HepG2 (cell line): ENCODE measurements around the gene TREML4. TPM values are rescaled to one million over a fixed set of nuclear protein-coding genes. Genes with fewer than 3 reads are reported as not detected.

Experiments
- GATAD2A ChIP-seq: IDR thresholded peaks from 2 replicates; pipeline ENCODE4 v1.6.1; 2016
- GFI1 ChIP-seq: sonication (generic); formaldehyde crosslinking; IDR thresholded peaks from 2 replicates; pipeline ENCODE4 v1.5.0; 2020; ENCODE audit warnings: missing genetic modification reagents, mild to moderate bottlenecking, borderline replicate concordance
- JDP2 ChIP-seq: sonication (generic); formaldehyde crosslinking; IDR thresholded peaks from 2 replicates; pipeline ENCODE4 v1.8.1; 2022; ENCODE audit warnings: missing genetic modification reagents, borderline replicate concordance
- JUN ChIP-seq: sonication (generic); formaldehyde crosslinking; IDR thresholded peaks from 2 replicates; pipeline ENCODE4 v1.4.0; 2020; ENCODE audit warnings: mild to moderate bottlenecking, missing genetic modification reagents
- MTA1 ChIP-seq: sonication (generic); formaldehyde crosslinking; IDR thresholded peaks from 2 replicates; pipeline ENCODE4 v1.4.0; 2020; ENCODE audit warnings: missing genetic modification reagents, mild to moderate bottlenecking, borderline replicate concordance
- NFIB ChIP-seq: sonication (generic); formaldehyde crosslinking; IDR thresholded peaks from 2 replicates; pipeline ENCODE4 v1.9.0; 2021; ENCODE audit warnings: missing genetic modification reagents, mild to moderate bottlenecking, borderline replicate concordance
- RAD21 ChIP-seq: fragments of 450-650 bp; formaldehyde crosslinking; IDR thresholded peaks from 2 replicates; pipeline ENCODE4 v1.5.0; 2020; ENCODE audit warnings: mild to moderate bottlenecking
- SAFB2 ChIP-seq: sonication (generic); formaldehyde crosslinking; IDR thresholded peaks from 2 replicates; pipeline ENCODE4 v1.5.1; 2020; ENCODE audit warnings: missing genetic modification reagents, low read depth, mild to moderate bottlenecking, borderline replicate concordance
- SOX5 ChIP-seq: IDR thresholded peaks from 2 replicates; pipeline ENCODE4 v1.6.1; 2016; ENCODE audit warnings: borderline replicate concordance
- SP1 ChIP-seq, 2 experiments: fragments of 450-650 bp in 1 of 2; sonication (generic) in 1 of 2; formaldehyde crosslinking in 1 of 2; IDR thresholded peaks; 2 replicates each; pipeline versions ENCODE4 v1.4.0 to v1.6.1; 2016 to 2020; ENCODE audit warnings: missing genetic modification reagents in 1 of 2
- SUZ12 ChIP-seq: fragments of 150-350 bp; IDR thresholded peaks from 2 replicates; pipeline ENCODE4 v1.6.1; 2014; ENCODE audit warnings: low read depth, low read length
- TBX2 ChIP-seq: sonication (generic); formaldehyde crosslinking; IDR thresholded peaks from 2 replicates; pipeline ENCODE4 v1.5.0; 2020; ENCODE audit warnings: missing genetic modification reagents, mild to moderate bottlenecking, borderline replicate concordance
- TBX3 ChIP-seq: fragments of 450-650 bp; IDR thresholded peaks from 2 replicates; pipeline ENCODE4 v1.6.1; 2017; ENCODE audit warnings: antibody characterized with exemption, mild to moderate bottlenecking, inconsistent platforms, borderline replicate concordance
- ZNF33A ChIP-seq: sonication (generic); formaldehyde crosslinking; IDR thresholded peaks from 2 replicates; pipeline ENCODE4 v1.5.1; 2020; ENCODE audit warnings: missing genetic modification reagents, mild to moderate bottlenecking, moderate library complexity, borderline replicate concordance
- ZNF354B ChIP-seq: sonication (generic); formaldehyde crosslinking; IDR thresholded peaks from 2 replicates; pipeline ENCODE4 v1.8.0; 2022; ENCODE audit warnings: mild to moderate bottlenecking, missing genetic modification reagents
- ZNF468 ChIP-seq: sonication (generic); formaldehyde crosslinking; IDR thresholded peaks from 2 replicates; pipeline ENCODE4 v1.8.0; 2022; ENCODE audit warnings: mild to moderate bottlenecking, moderate library complexity, missing genetic modification reagents
- ZSCAN21 ChIP-seq: sonication (generic); formaldehyde crosslinking; IDR thresholded peaks from 2 replicates; pipeline ENCODE4 v1.8.0; 2022; ENCODE audit warnings: mild to moderate bottlenecking, missing genetic modification reagents, moderate library complexity, borderline replicate concordance
- polyA plus RNA-seq, 8 experiments: library from polyadenylated mRNA; depleted of rRNA in 3 of 8; stranded (reverse) in 7 of 8; unstranded in 1 of 8; fragments of >200 nt; fragmentation: Illumina TruSeq in 4 of 8; extraction: Trizol in 4 of 8; gene quantifications; 2 replicates each; pipeline versions ENCODE4 v1.2.1 to v1.2.3, GENCODE V29; 2011 to 2016; ENCODE audit warnings: low read depth in 4 of 8, missing spikeins in 1 of 8, mixed read lengths in 1 of 8; ENCODE audit not compliant: insufficient read depth in 1 of 8
- total RNA-seq, 5 experiments: library from RNA; depleted of rRNA; stranded (reverse); fragments of >200 nt; fragmentation: Illumina TruSeq; extraction: Trizol; gene quantifications; 2 replicates each; pipeline ENCODE4 v1.2.3, GENCODE V29; 2016; ENCODE audit warnings: low read depth in 1 of 5
- TF ChIP-seq, protein P1 (sequence below): sonication (generic); formaldehyde crosslinking; IDR thresholded peaks from 2 replicates; pipeline ENCODE4 v1.8.1; 2022; ENCODE audit warnings: low read depth, mild to moderate bottlenecking, missing genetic modification reagents
- TF ChIP-seq, protein P2 (sequence below): sonication (generic); formaldehyde crosslinking; IDR thresholded peaks from 2 replicates; pipeline ENCODE4 v1.4.0; 2020; ENCODE audit warnings: mild to moderate bottlenecking, missing genetic modification reagents
- TF ChIP-seq, protein P3 (sequence below): sonication (generic); formaldehyde crosslinking; IDR thresholded peaks from 2 replicates; pipeline ENCODE4 v1.5.1; 2020; ENCODE audit warnings: missing genetic modification reagents, mild to moderate bottlenecking, borderline replicate concordance
- TF ChIP-seq, protein P4 (sequence below): sonication (generic); formaldehyde crosslinking; IDR thresholded peaks from 2 replicates; pipeline ENCODE4 v1.8.1; 2022; ENCODE audit warnings: mild to moderate bottlenecking, missing genetic modification reagents

Gene TREML4
- total and polyA plus RNA-seq, 2 of the 13 experiments (the other 11 are each of a cell fraction or from before 2014, with no cell fraction given), result not detected

DNA sequence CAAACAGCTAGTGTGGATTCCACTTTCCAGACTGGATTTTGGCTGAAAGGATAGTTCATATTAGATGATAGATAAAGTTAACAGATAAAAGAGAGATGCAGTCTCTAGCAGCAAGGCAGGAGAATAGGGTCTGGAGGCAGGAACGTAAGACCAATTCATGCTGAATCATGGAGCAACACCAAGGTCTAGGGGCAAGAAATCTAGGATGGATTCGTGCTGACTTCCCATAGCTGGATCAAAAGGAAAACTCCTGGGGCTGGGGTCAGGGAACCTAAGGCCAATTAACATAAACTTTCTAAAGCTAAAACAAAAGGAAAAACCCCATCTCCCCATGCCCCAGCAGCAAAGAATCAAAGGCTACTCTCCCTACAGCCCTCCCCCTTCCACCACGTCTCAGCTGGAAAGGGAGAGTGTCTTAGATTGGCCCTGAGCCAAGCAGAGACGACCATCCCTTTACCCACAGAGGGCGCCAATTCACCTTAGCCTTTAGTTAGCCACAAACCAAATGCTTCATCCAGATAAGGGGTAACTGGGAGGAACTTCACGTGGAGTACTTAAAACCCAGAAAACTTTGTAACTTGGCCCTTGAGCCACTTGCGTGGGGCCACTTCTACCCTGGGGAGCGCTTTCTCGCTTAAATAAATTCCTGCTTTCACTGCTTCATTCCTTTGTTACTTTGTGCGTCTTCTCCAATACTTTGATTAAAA lies 50.7 kb downstream of the TREML4 start (continued):
- TF ChIP-seq, protein P1, sequence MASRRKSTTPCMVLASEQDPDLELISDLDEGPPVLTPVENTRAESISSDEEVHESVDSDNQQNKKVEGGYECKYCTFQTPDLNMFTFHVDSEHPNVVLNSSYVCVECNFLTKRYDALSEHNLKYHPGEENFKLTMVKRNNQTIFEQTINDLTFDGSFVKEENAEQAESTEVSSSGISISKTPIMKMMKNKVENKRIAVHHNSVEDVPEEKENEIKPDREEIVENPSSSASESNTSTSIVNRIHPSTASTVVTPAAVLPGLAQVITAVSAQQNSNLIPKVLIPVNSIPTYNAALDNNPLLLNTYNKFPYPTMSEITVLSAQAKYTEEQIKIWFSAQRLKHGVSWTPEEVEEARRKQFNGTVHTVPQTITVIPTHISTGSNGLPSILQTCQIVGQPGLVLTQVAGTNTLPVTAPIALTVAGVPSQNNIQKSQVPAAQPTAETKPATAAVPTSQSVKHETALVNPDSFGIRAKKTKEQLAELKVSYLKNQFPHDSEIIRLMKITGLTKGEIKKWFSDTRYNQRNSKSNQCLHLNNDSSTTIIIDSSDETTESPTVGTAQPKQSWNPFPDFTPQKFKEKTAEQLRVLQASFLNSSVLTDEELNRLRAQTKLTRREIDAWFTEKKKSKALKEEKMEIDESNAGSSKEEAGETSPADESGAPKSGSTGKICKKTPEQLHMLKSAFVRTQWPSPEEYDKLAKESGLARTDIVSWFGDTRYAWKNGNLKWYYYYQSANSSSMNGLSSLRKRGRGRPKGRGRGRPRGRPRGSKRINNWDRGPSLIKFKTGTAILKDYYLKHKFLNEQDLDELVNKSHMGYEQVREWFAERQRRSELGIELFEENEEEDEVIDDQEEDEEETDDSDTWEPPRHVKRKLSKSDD (CRISPR knock-in tag), result no peak
- no peak for TF ChIP-seq MTA1
- no peak for TF ChIP-seq TBX2
- TF ChIP-seq, protein P2, sequence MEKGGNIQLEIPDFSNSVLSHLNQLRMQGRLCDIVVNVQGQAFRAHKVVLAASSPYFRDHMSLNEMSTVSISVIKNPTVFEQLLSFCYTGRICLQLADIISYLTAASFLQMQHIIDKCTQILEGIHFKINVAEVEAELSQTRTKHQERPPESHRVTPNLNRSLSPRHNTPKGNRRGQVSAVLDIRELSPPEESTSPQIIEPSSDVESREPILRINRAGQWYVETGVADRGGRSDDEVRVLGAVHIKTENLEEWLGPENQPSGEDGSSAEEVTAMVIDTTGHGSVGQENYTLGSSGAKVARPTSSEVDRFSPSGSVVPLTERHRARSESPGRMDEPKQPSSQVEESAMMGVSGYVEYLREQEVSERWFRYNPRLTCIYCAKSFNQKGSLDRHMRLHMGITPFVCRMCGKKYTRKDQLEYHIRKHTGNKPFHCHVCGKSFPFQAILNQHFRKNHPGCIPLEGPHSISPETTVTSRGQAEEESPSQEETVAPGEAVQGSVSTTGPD (CRISPR knock-in tag), result no peak
- TF ChIP-seq ZNF354B, result no peak
- no peak for TF ChIP-seq ZSCAN21 (CRISPR knock-in tag)
- TF ChIP-seq SOX5 (CRISPR knock-in tag), result no peak; the same call in 1 of the 2 replicates
- no peak for TF ChIP-seq JUN
- TF ChIP-seq, protein P3, sequence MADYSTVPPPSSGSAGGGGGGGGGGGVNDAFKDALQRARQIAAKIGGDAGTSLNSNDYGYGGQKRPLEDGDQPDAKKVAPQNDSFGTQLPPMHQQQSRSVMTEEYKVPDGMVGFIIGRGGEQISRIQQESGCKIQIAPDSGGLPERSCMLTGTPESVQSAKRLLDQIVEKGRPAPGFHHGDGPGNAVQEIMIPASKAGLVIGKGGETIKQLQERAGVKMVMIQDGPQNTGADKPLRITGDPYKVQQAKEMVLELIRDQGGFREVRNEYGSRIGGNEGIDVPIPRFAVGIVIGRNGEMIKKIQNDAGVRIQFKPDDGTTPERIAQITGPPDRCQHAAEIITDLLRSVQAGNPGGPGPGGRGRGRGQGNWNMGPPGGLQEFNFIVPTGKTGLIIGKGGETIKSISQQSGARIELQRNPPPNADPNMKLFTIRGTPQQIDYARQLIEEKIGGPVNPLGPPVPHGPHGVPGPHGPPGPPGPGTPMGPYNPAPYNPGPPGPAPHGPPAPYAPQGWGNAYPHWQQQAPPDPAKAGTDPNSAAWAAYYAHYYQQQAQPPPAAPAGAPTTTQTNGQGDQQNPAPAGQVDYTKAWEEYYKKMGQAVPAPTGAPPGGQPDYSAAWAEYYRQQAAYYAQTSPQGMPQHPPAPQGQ (CRISPR knock-in tag), result no peak
- TF ChIP-seq RAD21, result 0 out of 2 replicates have a peak, but pooled peaks have one; percentile 7
- no peak for TF ChIP-seq SAFB2 (CRISPR knock-in tag)
- TF ChIP-seq ZNF33A, result no peak
- TF ChIP-seq JDP2 (CRISPR knock-in tag), result no peak
- TF ChIP-seq GFI1 (CRISPR knock-in tag), result no peak
- no peak for TF ChIP-seq SP1 (IDR thresholded peaks at IDR 0.05)
- no peak for TF ChIP-seq SP1 (CRISPR knock-in tag; IDR thresholded peaks at IDR 0.05)
- TF ChIP-seq TBX3, result no peak
- peak; percentile 58; the same call in 1 of the 2 replicates for TF ChIP-seq NFIB
- TF ChIP-seq SUZ12, result no peak
- TF ChIP-seq ZNF468 (CRISPR knock-in tag), result no peak
- TF ChIP-seq GATAD2A (CRISPR knock-in tag), result no peak; the same call in 1 of the 2 replicates
- TF ChIP-seq, protein P4, sequence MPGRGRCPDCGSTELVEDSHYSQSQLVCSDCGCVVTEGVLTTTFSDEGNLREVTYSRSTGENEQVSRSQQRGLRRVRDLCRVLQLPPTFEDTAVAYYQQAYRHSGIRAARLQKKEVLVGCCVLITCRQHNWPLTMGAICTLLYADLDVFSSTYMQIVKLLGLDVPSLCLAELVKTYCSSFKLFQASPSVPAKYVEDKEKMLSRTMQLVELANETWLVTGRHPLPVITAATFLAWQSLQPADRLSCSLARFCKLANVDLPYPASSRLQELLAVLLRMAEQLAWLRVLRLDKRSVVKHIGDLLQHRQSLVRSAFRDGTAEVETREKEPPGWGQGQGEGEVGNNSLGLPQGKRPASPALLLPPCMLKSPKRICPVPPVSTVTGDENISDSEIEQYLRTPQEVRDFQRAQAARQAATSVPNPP (CRISPR knock-in tag), result no peak
